Endothelial cell of hepatic sinusoid (primary cell): ENCODE measurements around the gene NUP205.
"Not testable (repeated sequence)": the region's sequence is repeated elsewhere in the genome, so short reads cannot be mapped to it uniquely, and the experiment has no call there.

ENCODE experiments used
- in situ Hi-C: cut with HindIII; loops from 2 replicates; pipeline ENCODE4 v1.10.0; 2017; ENCODE audit warnings: low sequenced_read_pairs

Gene NUP205

DNA sequence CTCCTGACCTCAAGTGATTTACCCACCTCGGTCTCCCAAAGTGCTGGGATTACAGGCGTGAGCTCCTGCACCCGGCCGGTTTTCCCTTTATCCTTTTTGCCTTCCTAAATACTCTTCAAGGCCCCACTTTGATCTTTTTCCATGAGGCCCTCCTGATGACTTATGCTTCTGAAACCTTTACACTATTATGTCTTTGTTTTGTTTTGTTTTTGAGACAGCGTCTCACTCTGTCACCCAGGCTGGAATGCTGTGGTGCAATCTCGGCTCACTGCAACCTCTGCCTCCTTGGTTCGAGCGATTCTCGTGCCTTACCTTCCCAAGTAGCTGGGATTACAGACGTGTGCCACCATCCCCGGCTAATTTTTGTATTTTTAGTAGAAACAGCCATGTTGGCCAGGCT is 108.4 kb downstream of the NUP205 start:
- in situ Hi-C loops: no loop called here

DNA sequence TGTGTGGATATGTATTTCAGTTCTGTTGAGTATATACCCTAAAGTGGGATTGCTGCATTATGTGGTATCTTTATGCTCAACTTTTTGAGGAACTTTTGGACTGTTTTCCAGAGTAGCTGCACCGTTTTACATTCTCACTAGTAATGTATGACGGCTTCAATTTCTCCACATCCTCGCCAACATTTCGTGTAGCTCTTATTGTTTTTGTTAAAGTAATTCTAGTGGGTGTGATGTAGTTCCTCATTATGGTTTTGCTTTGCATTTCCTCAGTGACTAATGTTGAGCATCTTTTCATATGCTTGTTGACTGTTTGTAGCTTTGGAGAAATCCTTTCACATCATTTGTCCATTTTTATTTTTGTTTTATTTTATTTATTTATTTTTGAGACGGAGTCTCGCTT is 109.1 kb downstream of the NUP205 start:
- in situ Hi-C loops: no loop called here

DNA sequence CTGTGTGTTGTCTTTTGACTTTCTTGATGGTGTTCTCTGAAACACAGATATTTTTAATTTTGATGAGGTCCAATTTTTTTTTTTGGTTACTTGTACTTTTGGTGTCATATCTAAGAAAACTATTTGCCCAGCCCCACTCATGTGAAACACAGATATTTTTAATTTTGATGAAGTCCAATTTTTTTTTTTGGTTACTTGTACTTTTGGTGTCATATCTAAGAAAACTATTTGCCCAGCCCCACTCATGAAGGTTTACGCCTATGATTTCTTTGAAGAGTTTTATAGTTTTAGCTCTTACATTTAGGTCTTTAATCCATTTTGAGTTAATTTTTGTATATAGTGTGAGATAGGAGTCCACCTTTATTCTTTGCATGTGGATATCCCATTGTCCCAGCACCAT is 109.9 kb downstream of the NUP205 start:
- in situ Hi-C loops: not testable (repeated sequence)

DNA sequence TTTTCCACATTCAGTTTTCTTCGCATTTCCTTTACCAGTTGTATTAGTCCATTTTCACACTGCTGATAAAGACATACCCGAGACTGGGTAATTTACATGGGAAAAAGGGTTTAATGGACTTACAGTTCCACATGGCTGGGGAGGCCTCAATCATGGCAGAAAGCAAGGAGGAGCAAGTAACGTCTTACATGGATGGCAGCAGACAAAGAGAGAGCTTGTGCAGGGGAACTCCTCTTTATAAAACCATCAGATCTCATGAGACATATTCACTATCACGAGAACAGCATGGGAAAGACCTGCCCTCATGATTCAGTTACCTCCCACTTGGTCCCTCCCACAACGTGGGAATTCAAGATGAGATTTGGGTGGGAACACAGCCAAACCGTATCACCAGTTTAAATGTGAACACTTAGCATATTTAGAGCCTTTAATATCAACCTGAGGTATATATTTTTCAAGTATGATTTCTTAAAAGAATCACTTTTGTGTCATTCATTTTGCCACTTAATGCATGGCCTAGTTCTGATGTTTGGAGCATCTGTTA is 111.2 kb downstream of the NUP205 start:
- in situ Hi-C loops: not testable (repeated sequence)

DNA sequence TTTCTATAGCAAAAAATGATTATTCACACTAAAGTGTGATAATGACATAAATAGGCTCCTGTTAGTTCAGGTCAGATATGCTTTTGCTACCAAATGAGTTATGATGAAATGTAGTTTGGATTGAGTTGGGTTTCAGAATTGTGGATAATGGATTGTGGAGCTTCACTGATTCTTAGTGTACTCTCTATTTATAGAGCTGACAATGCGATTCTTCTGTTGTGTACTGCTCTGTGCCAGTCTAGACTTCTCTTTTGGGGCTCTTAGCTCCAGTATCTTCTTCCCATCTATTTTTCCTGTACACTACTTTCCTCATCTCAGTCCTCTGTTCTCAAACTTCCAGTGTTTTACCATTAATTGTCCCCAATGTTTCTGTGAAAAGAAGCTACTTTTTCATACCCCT is 112.1 kb downstream of the NUP205 start:
- in situ Hi-C loops: no loop called here

DNA sequence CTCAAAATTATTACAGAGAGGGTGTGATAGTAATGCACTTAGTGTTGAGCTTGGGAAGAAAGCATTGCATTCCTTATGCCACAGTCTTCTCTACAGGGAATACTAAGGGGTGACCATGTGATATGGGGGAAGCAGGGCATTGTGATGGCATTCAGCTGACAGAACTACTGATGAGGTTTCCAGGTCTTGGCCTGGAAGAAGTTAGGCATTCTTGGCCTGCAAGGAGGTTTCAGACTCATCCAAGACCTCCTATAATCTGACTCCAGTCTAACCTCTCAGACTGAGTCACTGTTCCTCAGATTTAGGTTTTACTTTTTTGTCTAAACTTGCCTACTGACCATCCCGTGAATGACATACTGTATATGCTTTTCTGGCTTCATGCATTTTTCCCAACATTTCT is 112.5 kb downstream of the NUP205 start:
- in situ Hi-C loops: no loop called here

DNA sequence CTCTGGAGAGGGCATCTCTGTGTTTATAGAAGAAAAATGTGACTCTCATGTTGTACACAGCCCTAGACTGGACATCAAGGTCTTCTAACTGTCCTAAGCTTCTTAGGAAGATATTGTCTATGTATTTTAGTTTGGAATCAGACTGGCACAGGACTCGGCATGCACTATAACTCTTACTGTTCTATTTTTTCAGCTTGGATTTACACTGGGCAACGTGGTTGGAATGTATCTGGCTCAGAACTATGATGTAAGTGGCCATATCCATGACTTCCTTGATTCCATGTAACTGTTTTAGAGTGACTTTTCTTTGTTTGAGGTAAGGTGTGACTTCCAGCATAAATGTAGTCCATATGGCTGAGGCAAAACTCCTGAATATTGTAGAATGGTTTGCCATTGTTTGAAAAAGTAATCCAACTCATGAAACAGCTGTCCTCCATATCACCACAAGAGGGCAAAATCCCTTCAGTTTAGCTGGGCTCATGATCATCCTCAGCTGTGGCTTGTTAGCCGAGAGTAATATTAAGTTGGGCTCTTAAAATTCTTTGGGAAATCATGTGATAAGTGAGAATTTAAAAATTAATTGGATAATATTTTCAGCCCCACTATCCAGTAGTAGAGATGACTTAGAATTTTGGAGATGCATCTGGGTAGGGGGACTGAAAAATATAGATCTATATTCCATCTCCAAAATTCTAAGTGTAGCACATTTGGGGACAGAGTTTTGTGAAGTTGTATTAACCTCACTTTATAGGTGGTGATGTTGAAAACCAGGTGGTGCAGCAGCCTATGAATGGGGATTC is 115.0 kb downstream of the NUP205 start:
- in situ Hi-C loops: no loop called here

DNA sequence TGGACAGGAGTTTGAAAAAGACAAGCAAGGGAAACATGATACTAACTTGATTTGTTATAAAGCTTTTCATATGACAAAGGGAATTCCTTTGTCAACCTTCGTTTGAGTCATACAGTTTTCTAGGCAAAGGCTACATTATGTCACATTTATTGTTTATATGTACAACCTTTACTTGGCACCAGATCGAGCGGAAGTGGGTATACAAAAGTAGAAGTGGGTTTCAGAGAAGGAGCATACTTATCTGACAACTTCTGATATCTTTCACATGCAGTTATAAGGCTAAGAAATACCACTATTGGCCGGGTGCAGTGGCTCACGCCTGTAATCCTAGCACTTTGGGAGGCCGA is 115.6 kb downstream of the NUP205 start:
- in situ Hi-C loops: no loop called here

DNA sequence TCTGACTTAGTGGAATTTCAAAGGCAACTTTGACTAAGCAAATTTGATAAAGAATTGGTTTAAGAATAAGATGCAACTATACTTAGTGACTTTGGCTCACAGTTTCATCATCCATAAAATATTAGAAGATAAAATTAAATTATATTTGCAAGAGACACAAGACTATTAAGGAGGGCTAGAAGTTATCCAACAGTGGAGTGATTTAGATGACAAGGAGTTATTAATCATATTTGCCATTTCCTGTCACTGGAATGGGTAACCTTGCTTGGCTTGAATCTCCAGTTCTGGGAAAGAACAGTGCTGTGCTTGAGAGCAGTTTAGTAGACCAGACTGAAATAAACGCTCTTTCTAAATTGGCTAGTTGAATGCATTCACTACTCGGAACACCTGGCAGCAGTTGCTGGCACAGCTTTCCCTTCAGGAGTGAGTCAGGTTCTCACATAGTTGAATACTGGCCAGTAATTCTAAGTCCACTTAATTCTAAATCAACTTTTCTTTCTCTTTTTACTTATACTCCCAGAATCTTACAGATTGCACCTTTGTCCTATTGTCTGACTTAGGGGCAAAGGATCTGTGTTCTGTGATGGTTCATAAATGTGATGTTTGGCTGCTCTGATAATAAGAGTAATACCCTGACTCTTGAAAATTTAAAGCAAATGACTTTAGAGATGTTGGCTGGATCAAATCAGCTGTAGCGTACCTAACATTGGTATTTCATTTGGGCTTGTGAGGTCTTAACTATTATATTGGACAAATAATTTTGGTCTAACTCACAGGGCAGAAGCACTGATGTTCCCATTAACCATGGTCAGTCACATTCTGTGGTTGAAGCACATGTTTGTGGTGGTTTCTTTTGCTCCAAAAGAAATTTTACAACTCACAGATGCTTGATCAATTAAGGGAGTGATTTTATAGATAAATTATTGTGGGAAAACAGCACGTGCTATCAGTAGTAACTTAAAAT is 121.2 kb downstream of the NUP205 start:
- in situ Hi-C loops: no loop called here

DNA sequence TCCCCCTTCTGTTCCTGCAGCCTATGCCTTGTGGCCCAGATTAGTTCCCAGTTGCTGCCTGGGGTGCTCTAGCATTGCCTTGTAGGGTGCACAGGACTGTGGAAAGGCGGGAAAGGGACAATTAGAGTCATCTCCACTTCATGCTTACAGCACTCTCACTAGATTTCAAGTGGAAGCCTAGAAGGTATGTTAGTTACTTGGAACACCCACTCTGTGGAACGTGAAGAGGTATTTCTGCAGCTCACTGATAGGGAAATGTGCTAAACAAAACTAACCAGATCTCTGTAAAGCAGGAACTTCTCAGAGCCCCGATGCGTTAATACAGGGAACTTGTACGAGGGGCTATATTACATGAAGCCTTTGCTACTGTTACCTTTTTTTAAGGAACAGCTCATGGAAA is 124.0 kb downstream of the NUP205 start:
- in situ Hi-C loops: no loop called here

DNA sequence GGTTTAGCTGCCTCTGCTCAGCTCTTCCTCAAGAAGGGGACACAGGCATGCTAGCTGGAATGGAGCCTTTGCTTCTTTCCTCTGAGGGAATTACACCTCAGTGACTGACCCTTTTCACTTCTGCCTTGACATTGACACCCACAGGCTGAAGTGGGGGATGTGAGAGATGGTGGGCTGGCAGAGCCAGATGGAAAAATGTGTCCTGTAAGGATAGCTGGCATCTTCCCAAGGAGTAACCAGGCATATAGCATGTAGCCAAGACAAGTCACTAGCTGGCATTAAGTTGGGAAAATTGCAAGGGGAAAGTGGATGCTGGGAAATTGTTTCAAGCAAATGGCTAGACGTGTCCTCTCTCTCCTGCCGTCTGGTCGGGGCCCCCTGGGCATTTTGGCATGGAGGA is 124.5 kb downstream of the NUP205 start:
- in situ Hi-C loops: no loop called here

DNA sequence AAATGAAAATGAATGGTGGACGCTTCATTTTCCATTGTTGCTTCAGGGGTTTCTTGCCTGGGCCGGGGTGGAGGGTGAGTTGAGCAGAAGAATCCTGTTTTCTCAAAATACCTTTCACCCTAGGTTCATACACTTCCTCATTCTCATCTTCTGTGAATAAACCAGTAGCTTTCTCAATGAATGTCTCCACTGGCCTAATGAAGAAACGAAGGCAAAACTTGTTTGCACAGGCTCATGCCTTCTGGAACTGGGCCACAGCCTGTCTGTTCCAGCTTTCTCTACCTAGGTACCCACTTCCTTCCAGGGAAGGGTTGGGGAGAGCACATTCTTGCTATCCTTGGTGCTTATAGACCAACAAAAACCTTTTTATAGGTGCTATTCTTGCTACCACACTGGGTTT is 125.9 kb downstream of the NUP205 start:
- in situ Hi-C loops: no loop called here

DNA sequence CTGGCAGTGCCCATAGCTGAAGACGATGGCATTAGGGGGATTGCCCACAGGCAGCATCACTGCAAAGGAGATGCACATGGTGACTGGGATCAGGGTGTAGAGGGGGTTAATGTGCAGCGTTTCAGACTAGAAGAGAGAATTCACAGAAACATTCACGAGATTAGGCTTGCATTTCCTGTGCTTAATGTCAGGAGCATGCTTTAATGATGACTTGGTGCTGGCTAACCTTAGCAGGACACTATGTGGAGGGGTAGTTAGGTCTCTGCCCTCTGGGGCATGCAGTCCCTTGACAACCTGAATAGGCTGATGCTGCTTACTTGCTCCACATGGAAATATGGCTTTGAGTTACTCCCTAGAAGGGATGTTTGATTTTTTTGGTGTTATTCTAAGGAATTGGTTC is 126.4 kb downstream of the NUP205 start:
- in situ Hi-C loops: no loop called here

DNA sequence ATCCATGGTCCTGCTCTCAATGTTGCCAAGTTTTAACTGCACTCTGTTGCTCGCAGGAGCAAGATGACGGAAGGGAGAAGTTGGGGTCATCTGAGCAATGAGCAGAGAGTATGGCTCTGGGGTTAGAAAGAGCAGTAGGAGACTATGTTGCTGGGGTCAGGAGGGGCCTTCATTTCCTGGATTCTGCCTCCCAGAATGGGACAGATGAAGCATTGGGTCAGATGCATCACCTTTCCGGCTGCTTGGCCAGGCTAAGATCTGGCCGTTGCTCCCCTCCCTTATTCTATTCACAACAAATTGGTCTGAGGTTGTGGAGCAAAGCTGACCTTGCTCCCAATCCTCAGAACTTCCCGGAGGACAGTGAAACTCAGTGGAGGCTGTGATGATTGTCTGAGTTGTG is 127.0 kb downstream of the NUP205 start:
- in situ Hi-C loops: no loop called here

DNA sequence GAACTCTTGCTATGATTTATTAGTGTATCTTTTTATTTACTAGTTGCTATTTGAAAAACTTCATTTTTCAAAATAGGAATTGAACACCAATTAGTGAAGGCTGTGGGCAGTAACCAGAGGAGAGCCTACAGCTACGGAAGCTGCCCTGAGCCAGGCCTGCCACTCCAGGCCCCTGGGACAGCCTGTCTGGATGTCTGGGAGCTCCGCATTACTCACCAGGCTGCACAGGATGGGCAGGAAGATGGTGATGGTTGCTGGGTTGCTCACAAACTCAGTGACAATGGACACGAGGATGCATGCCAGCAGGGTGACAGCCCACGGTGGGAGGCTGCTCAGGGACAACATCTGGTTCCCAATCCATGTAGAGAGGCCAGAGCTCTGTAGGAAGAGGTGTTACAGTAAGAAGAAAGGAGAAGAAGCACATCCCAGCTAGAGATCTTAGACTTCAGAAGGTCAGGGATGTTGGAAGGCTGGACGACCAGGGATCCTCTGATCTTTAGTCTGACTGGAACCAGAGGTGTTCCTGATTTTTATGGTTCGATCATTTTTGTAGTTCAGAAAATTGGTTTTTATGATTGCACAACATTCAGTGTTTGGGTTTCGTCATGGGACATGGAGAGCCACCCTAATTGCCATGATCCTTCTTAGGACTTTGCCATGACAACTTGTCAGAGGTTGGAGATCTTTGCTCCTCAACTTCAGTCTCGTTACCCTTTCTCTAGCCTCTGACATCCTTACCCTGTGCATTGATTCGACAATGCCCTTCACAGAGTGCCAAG is 127.8 kb downstream of the NUP205 start:
- in situ Hi-C loops: no loop called here

DNA sequence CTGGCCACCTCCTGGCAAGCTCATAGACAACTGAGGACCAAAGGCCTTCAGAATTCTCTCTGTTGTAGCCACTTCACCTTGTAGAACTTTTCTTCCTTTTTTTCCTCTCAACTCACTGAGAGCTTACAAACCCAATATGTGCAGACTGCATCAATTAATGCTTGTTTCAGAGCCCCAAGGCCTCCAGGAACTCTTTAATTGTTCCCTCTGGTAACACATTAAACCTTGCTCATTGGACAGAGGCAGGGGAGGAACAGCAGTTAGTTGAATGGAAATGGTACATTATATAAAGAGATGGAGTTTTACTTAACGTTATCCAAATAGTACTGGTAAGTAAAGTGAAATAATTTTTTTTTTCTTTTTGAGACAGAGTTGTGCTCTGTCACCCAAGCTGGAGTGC is 129.7 kb downstream of the NUP205 start:
- in situ Hi-C loops: no loop called here

DNA sequence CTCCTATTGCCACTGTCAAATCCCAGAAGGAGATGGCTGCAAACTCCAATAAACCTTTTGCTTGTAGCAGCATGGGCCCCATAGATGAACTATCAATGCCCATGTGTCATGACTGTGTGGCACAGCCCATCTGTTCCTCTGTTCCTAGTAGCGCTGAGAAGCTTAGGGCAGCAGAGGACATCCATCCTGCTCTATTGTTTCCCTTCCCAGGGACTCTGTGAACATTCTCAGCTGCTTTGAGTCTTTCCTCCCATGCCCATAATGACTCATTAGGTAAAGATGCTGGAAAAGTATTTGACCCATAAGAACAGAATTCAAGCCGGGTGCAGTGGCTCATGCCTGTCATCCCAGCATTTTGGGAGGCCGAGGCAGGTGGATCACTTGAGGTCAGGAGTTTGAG is 132.8 kb downstream of the NUP205 start:
- in situ Hi-C loops: loop anchor here (5.0 kb wide), 2 partner anchors 33 to 52 kb away; no protein-coding TSS in a partner anchor

DNA sequence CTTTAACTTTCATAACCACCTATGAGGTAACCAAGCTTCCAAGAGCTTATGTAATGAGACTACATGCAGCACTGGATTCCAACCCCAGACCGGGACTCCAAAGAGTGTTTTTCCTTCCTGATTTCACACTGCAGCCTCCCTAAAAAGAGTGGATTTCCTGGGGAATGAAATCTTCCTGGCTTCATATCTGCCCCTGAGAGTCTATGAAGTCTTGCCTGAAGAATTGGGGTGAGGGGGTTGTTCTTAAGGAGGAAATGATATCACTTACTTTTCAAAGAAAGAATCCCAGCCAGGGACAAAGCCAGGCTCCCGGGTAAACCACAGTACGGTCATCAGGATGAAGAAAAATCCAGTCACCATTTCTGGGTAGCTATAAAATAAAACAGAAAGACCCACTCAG is 134.3 kb downstream of the NUP205 start:
- in situ Hi-C loops: loop anchor here (5.0 kb wide), 2 partner anchors 35 to 50 kb away; no protein-coding TSS in a partner anchor

DNA sequence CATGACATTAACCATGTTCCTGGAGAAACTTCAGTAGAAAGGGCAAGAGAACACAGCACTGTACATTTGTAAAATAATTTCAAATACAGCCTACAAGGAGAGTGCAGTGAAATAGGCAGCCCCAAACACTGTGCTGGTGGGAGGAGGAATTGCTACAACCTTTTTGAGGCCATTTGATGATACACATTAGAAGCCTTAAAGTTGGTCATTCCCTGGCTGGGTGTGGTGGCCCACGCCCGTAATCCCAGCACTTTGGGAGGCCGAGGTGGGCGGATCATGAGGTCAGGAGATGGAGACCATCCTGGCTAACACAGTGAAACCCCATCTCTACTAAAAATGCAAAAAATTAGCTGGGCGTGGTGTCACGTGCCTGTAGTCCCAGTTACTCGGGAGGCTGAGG is 134.9 kb downstream of the NUP205 start:
- in situ Hi-C loops: loop anchor here (5.0 kb wide), 2 partner anchors 35 to 50 kb away; no protein-coding TSS in a partner anchor

DNA sequence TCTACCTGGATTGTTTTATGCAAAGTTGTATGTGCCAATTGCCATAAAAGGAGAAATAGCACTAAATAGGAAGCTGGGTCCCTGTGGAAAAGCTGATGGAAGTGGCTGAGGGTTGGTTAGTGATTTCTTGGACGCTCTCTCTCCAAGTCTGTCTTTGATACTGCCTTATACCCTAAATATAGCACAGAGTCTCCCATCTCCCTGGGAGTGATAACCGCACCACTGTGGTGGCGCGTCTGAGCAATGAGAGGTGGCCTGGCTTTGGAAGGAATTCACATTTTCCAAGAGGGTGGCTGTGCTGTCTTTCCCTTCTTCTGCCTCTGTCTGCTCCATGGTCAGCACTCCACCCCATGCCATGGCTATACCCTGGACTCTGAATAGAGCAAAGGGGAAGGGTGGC is 135.8 kb downstream of the NUP205 start:
- in situ Hi-C loops: loop anchor here (5.0 kb wide), 2 partner anchors 36 to 49 kb away; no protein-coding TSS in a partner anchor
